Endothelial cell of umbilical vein (primary cell): ENCODE results near the gene BCL2A1.

Source experiments
- CTCF ChIP-seq, 2 donors: IDR thresholded peaks; 1 replicate in 1 of 2; 2 replicates in 1 of 2; pipeline ENCODE4 v1.5.1; 2011; ENCODE audit warnings: low read length in 2 of 2, mild to moderate bottlenecking in 2 of 2, moderate library complexity in 2 of 2, control low read depth in 1 of 2, inconsistent platforms in 1 of 2, low read depth in 1 of 2; ENCODE audit not compliant: insufficient read depth in 1 of 2; ENCODE audit errors: extremely low read depth in 1 of 2
- EZH2 ChIP-seq: IDR thresholded peaks from 2 replicates; pipeline ENCODE4 v1.6.1; 2012; ENCODE audit warnings: borderline replicate concordance, low read depth, mild to moderate bottlenecking, moderate library complexity, low read length, inconsistent platforms; ENCODE audit not compliant: severe bottlenecking
- JUN ChIP-seq: IDR thresholded peaks from 2 replicates; pipeline ENCODE4 v1.6.1; 2011; ENCODE audit warnings: borderline replicate concordance, low read depth; ENCODE audit not compliant: insufficient read length, insufficient read depth
- POLR2A ChIP-seq: IDR thresholded peaks from 2 replicates; pipeline ENCODE4 v1.6.1; 2012; ENCODE audit warnings: low read depth, mild to moderate bottlenecking, control low read depth, low read length
- POLR2AphosphoS5 ChIP-seq: IDR thresholded peaks from 2 replicates; pipeline ENCODE4 v1.6.1; 2012; ENCODE audit warnings: low read depth, mild to moderate bottlenecking, control low read depth, low read length, moderate library complexity; ENCODE audit not compliant: insufficient read depth

DNA sequence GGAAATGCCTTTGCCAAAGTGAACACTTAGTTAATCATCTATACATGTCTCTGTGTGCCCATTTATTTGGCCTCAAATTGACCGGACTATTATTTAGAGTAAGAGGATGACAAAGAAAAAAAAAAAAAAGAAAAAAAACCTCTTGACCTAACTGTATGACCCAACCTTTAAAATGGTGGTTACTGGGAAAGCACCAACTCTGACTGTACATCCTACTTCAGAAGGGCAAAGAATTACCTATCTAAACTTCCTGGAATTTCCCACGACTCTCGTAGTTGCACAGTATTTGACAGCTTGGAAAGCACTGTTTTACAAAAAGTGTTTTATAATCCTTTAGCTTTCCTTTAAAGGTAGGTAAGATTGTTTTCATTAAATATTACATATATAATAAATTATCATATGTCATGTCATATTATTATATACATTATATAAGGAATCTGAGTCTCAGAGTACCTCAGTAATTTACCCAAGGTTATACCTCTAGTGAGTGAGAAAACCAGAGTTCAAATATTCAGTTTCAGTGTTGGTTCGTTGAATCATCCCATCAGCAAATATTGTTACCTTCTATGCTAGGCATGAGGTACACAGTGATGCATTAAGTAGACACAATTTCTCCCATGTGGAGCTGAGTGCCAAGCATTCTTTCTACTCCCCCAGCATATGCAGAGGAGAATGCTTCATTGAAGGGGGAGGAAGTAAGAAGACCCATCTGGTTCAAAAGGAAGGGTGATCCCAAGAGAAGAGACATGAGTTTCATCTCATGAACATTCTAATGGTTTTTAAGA, 5.0 kb downstream of the BCL2A1 start:
- TF ChIP-seq EZH2 (no peak), CTCF (IDR thresholded peaks at IDR 0.05; ENCODE audit: extremely low read depth in 1 of 2, insufficient read depth in 1 of 2, low read depth in 1 of 2, low read length in 2 of 2) (no peak), POLR2A (no peak), POLR2AphosphoS5 (no peak), JUN (no peak)
